ENCODE measurements around the gene KCNMA1.

Gene KCNMA1

GRCh38 chr10:77052593-77052992, 585.0 kb downstream of the KCNMA1 start:
- no peak for DNase-seq

DNA sequence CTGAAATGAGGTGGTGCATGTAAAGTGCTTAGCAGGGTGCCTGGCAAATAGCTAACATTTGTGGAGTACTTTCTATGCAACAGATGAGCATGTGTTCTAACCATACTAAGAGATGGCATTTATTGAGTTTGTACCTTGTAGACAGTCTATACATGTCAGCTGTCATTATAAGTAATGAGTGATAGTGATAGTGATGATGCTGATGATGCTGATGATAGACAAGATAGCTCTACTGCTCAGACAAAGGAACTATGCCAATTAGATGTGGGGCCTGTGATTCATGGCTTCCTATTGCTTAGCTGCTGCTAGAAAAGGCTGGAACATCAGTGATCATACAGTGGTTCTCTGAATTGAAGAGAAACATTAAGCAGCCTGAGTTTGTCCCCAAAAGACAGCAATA, 585.8 kb downstream of the KCNMA1 start:
- no peak for DNase-seq

DNA sequence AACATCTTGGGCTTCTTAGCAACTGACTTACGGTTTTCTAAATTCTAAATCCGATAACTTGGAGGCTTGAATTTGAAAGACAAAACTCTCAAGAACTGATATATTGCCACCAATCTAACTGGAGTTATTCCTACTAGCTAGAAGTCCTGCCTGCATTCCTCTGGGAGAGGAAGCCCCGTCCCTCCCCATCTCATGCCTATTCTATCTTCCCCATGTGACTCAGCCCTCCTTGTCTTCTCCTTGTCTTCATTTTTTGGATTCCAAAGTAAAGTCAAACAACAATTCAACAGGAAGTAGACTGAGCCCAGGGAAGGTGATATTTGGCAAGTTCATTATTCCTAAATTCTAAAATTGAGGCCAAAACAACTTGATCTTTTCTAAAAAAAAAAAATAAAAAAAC, 587.7 kb downstream of the KCNMA1 start:
- no peak for DNase-seq

DNA sequence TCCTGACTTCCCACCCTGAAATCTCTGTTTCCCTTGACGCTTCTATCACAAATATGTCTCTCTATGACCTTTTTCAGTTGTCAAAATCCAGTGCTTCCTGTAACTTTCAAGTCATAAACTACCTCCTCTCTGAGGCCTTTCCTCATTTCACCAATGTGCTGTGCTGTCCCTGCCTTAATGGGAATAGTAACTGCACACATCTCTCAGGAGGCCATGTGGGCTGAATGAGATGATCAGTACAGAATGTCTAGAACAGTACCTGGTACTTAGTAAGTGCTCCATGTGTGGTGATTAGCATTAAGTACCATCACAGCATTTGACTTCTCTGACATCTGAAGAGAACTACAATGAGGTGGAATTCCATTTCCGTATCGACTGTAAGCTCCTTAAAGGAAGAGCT, 588.5 kb downstream of the KCNMA1 start:
- no peak for DNase-seq

DNA sequence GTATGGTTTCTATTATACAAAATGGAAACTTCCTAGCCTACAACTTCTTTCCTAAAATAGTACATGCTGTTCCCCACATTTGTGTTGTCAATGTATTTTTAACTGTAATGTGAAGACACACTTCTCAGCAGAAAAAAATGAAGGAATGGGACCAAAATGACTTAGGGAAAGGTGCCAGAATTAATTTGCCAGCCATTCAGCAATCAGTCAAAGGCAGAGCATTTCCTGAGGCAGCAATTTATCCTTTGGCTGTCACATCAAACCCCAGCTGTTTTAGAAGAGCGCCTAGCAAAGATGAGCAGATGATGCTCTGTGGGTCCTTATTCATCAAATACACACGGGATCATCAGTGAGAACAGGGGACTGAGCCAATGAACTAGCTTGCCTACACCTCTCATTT, 592.5 kb downstream of the KCNMA1 start:
- no peak for DNase-seq

DNA sequence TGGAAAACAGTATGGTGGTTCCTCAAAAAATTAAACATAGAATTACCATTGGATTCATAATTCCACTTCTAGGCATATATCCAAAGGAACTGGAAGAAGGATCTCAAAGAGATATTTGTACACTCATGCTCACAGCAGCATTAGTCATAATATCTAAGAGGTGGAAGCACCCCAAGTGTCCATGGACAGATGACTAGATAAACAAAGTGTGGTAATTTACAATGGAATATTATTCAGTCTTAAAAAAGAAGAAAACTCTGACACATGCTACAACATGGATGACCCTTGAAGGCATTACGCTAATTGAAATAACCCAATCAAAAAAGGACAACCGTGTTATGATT, 594.2 kb downstream of the KCNMA1 start:
- no peak for DNase-seq

DNA sequence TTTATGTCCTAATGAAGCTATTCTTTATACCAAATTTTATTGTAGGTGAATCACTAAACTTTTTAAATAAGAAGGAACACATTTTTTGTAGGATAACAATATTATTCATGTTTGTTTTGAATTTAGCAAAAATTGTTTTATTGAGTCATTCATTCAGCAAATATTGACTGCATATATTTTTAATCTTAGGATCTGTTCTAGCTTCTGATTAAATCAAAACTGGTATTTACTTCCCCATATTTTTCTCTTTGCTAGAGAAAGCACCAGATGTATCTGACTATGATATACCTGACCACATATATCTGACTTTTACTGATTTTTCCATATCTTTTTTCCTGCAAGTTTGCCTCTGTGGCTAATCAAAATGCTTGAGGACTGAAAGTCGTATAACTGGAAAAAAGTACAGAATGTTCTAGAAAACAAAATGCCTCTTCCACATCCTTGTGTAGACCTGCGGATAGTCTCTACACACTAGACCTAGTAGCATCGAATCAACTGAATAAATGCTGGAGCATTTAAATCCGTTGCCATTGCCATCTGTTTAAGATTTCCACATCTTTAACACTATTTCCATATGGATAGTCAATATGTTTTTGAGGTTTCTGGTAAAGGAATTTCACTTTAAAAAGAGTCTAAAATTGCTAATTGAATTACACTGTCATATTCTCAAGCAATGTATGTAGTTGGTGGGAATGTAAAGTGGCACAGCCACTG, 594.7 kb downstream of the KCNMA1 start:
- DNase-seq = no peak

- no peak for DNase-seq
Measured at GRCh38 chr10:77041636-77042258, 595.9 kb downstream of the KCNMA1 start.

DNA sequence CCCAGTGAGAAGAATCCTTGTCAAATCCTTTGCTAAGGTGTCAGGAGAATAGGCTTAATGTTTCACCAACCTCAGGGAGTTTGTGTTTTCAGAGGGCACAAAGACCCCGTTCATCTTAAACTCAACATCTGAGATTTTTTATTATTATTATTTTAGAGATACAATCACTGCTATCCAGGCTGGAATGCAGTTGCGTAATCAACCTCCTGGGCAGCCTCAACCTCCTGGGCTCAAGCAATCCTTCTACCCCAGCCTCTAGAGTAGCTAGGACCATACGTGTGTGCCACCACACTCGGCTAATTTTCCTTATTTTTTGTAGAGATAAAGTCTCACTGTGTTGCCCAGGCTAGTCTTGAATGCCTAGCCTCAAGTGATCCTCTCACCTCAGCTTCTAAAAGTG, 599.2 kb downstream of the KCNMA1 start:
- DNase-seq = no peak

DNA sequence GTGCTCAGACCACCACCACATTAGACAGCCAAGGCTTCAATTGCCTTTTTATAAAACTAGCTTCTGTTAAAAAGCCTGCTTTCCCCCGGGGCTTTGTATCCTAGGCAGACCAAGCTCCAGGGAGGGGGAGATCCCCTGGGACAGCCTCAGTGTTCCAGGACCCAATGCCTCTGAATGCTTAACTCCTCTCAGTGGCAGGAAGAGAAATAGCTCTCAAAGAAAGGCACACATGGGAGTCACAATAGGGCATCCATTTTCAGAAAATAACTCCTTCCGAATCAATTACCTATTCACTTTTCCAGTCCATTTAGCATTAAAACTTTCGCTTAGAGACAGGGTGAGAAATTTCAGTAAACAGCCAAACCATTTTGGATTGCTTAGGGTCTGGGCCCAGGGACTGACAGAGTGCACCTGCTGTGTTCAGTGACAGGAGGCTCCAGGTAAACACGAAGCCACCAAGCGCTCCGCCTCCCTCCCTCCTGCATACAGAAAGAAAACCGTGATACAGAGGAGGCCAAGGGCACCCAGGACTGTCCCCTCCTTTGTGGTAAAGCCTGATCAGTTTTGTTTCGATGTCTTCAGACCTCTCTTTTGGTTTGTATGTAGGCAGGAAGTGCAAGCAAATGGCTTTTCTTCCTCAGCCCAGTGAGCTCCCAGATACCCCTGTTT, 599.7 kb downstream of the KCNMA1 start:
- DNase-seq = no peak

GRCh38 chr10:77036993-77037734, 600.4 kb downstream of the KCNMA1 start:
- DNase-seq = peak; percentile 8

GRCh38 chr10:77036276-77036675, 601.3 kb downstream of the KCNMA1 start:
- no peak for DNase-seq

DNA sequence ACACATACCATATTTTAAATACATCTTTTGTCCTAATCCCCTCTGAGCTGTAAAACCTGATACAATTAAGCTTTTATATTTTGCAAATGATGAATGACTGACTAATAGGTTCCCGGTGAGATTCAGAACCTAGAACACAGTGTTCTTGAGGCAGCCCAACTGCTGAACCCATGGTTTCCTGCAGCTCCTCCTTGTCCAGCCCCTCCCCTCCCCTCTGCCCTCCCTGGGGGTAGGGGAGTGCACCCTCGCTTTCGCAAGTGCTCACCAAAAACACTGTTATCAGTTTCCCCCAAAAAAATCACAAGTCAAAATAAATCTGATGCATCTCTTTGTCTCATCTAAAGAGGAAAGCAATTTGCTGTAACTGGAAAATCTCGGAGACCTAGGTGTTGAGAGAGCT, 602.8 kb downstream of the KCNMA1 start:
- no peak for DNase-seq

DNA sequence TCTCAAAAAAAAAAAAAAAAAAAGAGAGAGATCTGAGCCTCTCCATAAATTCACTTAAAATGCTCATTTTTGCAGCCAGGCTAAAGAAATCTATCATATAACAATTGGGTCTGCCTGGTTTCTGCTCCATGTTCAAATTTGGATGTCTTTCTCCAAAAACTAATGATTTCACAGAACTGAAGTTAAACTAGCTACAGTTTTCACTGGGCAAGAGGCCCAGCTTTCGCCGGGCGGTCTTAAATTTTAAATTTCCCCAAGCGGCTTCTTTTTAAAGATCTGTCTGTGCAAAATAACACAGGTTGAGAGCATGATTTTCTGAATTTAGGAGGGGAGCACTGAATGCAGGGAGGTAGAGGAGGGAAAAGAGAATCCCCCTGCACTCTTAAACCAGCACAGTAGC, 603.4 kb downstream of the KCNMA1 start:
- no peak for DNase-seq

- DNase-seq = no peak
Measured at GRCh38 chr10:77032188-77032570, 605.4 kb downstream of the KCNMA1 start.

GRCh38 chr10:77031531-77032187, 605.9 kb downstream of the KCNMA1 start:
- DNase-seq = no peak

DNA sequence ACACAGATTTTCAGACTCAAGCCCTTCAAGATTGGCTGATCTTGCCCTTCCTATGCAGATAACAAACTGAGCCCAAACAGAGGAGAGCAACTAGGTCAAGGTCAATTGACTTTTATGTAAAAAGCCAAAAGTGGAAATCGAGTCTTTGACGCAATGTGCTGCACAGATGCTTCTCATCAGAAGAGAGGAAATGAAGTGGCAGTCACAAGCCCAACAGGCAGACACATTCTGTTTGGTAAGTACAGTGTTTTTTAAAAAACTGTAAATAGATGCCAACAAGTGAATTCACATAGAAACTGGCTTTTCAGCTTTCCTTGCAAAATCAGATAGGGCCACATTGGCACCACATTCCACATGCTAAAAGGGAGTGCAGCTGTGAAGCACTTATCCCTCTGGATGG, 606.6 kb downstream of the KCNMA1 start:
- no peak for DNase-seq

GRCh38 chr10:77029777-77030717, 607.6 kb downstream of the KCNMA1 start:
- DNase-seq = no peak

- DNase-seq = no peak
Measured at GRCh38 chr10:77028042-77028441, 609.6 kb downstream of the KCNMA1 start.

GRCh38 chr10:77027576-77027975, 610.0 kb downstream of the KCNMA1 start:
- peak; percentile 2 for DNase-seq

DNA sequence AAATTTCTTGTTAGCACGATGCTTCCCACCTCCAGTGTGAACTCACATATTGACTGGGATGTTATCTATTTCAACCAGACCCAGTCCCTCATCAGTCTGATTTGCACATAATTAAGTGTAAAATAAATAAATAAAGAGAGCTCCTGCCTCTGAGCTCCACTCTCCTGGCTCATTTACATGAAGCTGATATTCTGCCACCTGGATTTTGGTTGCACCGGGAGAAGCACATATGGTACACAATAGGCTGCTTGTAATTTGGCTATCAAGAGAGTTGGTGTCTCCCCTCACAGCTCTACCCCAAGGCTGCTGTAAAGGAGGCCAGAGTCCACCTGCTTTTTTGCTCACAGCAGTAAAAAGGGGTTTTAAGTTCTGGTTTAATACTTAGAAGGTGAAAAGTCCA, 610.5 kb downstream of the KCNMA1 start:
- no peak for DNase-seq

DNA sequence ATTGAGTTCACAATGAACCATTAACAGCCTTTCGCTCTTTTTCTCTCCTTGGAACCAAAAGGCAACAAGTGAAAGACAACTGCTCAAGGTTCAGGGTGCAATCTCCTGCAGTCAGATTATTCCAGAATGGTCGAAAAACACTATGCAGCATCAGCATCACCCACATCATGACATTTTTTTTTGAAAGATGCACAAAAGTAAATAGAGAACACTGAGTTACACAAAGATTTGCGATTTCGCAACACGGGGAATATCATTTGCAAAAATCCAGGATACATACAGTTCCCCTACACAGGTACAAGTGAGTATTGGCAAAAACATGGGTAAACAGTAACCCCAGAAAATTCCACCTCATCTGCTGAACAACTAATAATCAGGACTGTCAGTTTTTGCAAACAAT, 611.5 kb downstream of the KCNMA1 start:
- DNase-seq = no peak
